GM18508 (cell line): Measurements from ENCODE around the gene KCNG2.

Experiments used
- ATAC-seq: cut with Tn5 transposase; IDR thresholded peaks from one replicate; pipeline ENCODE4 v1.9.1; 2021; ENCODE audit warnings: moderate number of reproducible peaks; ENCODE audit not compliant: insufficient read depth, unreplicated experiment

KCNG2 gene

GRCh38 chr18:79901665-79902064, 103.9 kb downstream of the KCNG2 start:
- ATAC-seq = no peak

- ATAC-seq = no peak
Measured at GRCh38 chr18:79902075-79902474, 104.3 kb downstream of the KCNG2 start.

- no peak for ATAC-seq
Measured at GRCh38 chr18:79902640-79903039, 104.9 kb downstream of the KCNG2 start.

DNA sequence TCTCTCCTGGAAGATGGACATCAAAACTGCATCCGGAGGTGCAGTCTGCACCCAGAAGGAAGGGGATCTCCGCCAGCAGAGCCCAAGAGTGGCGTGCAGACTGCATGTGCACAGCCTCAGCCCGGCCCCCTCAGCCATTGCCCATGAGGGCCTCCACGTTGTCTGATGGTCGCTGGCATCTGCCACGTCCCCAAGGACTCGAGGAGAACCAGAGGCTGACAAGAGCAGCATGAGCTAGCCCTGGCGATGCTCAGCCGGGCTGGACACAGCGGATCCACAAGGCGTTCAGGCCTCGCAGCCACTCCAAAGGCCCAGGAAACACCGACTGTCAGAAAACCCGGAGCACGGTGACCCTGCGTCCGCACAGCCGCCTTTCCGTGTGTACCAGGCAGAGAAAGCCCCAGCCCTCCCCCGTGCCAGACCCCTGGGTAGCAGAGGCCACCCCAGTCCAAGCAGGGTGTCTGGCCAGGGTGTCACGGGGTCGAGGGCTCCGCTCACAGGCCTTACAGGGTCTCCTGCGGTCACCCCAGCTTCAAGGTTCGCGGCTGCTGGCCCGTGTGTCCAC, 105.4 kb downstream of the KCNG2 start:
- no peak for ATAC-seq

- no peak for ATAC-seq
Measured at GRCh38 chr18:79903787-79904356, 106.1 kb downstream of the KCNG2 start.

GRCh38 chr18:79904357-79905147, 106.8 kb downstream of the KCNG2 start:
- ATAC-seq = no peak

DNA sequence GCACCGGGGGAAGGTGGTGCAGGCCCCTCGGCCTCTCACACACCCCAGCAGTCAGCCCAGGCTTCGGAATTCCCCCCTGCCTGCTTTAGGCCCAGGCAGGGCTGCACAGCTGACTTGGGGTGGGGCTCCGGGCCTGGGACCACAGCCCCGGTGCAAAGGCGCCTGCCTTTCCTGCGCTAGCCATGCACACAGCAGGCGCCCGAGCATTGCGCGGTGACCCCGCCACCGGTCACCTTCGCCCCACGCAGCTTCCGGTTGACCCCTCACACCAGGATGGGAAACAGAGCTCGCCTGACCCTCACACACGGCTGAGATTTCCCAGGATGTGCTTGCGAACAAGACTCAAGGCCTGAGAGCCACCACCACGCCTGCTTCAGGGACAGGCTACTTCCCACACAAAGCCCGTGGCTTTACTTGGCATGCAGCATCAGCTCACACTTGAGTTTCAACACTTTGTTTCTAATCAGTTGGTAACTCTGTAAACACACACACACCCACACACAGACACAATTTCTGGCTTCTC, 107.7 kb downstream of the KCNG2 start:
- ATAC-seq = no peak

GRCh38 chr18:79905993-79906392, 108.3 kb downstream of the KCNG2 start:
- ATAC-seq = no peak

GRCh38 chr18:79906706-79907105, 109.0 kb downstream of the KCNG2 start:
- ATAC-seq = no peak

DNA sequence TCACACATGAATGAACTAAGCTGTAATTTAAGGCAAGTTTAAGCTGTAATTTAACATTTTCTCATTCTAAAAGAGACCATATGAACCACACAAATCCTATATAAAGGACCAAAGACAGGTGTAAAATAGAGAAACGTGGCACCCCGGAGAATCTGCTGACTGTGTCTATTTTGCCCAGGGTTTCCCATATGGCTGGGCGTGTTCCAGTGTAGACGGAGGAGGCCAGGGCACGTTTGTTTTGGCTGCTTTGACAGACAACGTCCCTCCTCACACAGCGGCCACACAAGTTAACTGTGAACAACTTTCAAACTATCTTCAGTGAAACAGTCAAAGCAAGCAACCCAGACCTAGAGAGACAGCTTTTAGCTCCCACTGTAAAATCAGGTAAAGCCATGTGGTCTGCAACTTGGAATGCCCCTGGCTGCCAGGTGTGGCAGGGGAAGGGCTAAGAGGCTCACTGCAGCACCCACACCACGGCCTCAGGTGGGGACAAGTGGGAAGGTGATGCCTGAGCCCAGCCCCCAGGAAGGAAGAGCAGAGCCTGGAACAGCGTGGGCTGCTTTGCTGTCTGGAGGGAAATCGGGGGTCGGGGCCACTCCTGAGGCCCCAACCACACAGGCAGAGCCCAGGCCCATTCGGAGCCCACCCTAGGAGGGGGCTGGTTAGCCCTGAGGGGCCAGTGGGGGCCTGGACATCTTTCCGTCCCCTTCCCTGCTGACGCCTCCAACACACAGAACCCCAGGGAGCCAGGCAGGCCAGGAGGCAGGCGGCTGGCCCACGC, 113.0 kb downstream of the KCNG2 start:
- no peak for ATAC-seq

GRCh38 chr18:79911344-79912270, 113.9 kb downstream of the KCNG2 start:
- ATAC-seq = no peak

GRCh38 chr18:79912409-79912991, 114.8 kb downstream of the KCNG2 start:
- ATAC-seq = no peak

DNA sequence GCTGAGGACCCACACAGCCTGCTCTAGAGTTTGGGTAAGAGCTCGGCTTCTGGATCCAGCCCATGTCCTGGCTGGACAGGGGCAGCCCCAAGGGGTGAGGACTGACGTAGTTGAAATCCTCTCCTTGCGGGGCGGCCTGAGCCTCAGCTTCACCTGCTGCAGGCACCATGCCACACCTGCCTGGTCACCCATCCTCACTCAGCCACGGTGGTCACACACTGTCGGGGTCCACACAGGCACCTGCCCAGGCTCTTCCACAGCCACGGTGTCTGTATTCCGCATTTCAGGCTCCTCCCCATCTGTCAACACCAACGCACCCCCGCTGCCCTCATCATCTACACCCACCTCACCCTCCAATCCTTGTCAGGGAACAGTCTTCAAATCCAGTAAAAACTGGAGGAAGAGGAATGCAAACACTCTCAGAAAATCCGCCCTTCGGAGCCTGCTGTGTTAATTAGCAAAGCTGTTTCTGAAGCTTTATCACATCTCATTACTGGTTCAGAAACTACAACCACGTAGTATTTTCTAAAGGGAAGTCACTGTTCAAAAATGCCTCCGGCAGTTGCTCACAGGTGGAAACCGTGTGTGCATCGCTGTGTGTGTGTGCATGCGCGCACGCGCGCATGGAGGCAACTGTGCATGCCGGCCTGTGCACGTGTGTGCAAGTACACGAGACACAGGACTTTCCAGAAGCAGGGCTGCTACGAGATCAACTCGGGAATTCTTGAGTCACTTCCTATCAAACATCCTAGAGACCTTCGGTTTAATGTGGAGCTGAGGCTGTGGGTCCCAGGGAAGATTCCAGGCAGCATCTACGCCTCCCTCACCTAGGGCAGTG, 115.5 kb downstream of the KCNG2 start:
- ATAC-seq = no peak

DNA sequence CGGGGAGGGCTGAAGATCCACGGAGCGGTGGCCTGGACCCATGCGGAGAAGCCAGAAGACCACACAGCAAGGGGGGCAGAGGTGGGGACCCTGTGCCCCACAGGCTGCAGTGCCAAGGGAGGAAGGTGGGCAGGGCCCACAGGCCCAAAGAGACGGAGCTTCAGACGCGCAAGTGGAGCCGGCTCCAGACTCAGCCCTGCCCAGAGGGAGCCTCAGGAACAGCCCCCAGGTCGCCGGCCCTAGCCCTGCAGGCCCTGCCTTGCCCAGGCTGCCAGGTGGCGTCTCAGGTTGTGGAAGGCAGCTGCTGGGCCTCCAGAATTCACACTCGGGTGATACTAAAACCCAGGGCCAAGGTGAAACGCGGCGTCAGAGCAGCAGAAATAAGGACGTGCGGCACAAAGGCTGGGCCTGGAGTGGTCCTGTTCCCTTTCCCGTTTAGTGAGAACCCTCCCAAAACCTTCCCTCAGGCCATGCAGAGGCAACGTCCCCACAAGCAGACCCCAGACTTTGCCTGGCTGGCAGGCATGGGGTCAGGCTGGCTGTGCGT, 116.9 kb downstream of the KCNG2 start:
- no peak for ATAC-seq

DNA sequence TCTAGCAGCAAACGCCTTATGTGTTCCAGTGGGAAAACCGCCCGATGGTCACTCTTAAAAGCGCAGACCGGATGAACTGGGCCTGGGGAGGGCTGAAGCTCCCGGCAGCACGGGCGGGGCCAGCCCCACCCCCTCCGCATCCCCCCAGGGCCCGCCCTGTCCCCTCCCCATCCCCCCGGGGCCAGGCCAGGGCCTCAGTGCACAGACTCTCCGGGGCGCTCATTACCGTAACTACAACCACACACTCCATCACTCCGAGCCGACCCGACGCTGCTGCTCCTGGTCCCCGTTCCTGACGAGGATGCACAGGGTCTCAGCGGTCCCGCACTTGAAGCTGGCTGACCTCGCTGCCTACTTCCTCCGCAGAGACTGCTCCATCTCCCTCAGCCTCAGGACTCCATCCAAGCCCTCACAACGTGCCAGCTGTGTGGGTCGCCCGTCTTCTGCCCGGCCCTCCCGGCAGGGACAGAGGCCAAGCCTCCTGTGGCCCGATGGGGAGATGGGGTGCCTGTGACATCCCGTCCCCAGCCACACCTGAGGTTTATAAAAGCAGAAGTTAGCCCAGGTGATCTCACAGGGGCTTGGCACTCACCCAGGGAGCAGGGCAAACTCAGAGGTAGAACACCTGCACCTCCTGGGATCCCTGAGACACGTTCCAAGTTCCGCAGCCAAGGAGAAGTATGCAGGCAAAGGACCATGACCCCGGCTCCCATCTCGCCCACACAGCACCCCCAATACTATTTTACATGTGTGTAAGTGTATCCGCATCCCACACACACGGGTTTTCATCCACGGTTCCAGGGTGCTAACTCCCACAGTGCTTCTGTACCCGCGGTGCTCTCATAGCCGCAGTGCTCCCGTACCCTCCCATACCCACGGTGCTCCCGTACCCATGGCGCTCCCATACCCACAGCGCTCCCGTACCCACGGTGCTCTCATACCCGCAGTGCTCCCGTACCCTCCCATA, 117.7 kb downstream of the KCNG2 start:
- ATAC-seq = no peak

DNA sequence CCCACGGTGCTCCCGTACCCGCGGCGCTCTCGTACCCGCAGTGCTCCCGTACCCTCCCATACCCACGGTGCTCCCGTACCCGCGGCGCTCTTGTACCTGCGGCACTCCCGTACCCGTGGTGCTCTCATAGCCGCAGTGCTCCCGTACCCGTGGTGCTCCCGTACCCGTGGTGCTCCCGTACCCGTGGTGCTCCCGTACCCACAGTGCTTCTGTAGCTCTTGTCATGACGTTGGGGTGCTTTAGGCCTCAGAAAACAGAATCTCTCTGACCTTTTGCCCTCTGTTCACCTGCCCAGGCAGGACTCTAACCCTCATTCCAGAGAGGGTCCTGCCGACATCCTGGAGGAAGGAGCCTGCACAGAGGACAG, 118.4 kb downstream of the KCNG2 start:
- no peak for ATAC-seq

DNA sequence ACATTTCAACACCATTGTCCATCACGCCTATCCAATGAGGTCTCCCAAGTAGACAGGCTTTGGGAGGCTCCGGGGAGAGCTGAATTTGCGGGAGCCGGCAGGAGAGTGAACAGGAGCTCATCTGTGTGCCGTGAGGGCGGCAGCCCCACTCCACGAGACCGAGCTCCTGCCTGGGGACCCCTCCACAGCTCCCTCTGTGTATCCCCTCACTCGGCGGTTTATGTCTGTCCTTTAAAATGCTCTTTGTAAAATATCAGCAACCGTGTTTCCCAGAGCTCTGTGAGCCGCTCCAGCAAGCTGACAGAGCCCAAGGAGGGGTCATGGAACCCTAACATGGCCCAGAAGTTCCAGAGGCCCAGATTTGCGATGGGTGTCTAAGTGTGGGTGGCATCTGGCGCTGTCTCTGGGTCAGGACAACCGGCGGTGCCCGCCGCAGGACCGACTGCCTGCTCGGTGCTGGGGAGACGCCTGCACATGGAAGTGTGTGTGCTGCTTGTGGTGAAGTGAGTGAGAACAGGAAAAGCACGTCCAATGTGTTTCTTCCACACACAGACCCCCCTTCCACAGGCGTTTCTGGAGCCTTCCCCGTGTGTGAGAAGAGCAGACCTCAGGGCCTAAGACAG, 118.9 kb downstream of the KCNG2 start:
- ATAC-seq = no peak
